ENCODE measurements around the gene LGALS3BP.
A peak's percentile ranks its signal among the peaks of the same experiment; 100 is the strongest.
"Not testable (repeated sequence)": the region's sequence is repeated elsewhere in the genome, so short reads cannot be mapped to it uniquely, and the experiment has no call there.

The LGALS3BP gene

DNA sequence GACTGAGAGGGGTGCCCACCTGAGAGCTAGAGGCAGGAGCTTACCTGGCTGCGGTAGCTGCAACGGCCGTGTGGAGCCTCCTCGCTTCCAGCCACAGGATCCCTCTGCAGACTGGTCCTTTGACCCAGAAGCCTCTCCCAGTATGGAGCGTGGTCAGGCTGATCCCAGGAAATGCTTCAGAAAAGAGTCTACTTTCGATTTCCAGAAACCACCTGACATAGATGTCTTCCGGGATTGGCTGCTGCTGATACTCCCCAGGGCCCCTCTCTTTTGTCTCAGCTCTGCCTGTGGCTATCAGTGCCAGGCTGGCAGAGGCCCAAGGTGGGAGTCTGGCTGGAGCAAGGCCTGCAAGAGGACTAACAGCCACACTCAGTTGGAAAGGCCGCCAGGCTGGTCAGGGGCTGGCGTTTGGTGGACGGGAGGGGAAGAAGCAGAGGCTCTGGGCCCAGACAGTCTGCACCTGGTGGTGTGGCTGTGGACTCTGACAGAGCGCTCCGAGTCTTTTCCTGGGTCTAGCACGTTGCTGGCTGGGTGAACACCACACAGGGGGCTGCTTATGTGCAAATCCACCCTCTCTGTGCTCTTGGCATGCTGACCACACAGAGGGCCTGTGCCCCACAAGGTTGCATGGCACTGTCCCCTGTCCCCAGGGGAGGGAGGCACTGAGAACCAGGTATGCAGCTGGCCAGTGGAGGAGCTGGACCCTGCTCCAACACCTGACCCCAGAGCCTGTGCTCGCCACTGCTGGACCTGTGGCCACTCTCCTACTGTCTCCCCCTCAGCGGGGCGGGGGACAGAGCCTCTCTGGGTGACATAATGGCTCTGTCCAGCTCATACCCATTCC, at the start of gene LGALS3BP:
LGALS3BP (minus strand) TSS at position 144 of the 844 bp plus-strand sequence. CDS start 2,732 bp downstream, outside the sequence.
- peak; percentile 54 to 70 for DNase-seq

DNA sequence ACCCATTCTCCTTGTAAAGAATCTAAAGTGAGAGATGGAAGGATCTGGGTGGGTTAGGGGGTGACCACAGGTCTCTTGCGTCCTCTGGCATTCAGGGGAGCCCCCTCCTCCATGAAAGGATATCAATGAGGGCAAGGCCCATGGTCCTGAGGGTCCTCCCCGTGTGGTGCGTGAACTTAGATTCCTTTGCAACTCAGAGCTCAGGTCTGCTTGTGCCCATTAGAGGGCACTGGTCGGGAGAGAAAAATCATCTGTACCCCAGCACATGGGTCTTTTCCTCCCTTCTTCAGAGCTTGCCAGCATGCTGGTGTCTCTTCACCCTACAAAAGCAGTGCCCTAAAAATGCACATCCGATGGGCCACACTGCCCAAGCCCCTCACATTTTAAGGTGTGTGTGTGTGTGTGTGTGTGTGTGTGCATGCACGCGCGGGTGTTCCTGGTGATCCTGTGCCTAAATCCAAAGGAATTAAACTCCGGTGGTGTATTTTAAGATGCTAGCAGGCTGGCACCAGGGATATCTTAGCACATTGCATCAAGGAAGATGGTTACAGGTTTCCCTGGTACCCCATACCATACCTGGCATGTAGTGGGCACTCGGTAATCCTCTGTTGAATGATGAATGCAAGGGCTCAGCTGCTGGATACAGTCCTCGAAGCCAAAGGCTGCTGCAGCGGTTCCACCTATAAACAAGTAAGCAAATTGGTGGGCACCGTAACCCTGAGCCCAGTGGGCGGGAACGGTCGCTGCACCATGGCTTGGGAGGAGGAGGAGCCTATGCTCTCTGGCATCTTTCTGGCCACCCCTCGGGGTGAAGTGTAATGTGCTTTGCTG, 49.0 kb upstream of the LGALS3BP start:
- DNase-seq = no peak

DNA sequence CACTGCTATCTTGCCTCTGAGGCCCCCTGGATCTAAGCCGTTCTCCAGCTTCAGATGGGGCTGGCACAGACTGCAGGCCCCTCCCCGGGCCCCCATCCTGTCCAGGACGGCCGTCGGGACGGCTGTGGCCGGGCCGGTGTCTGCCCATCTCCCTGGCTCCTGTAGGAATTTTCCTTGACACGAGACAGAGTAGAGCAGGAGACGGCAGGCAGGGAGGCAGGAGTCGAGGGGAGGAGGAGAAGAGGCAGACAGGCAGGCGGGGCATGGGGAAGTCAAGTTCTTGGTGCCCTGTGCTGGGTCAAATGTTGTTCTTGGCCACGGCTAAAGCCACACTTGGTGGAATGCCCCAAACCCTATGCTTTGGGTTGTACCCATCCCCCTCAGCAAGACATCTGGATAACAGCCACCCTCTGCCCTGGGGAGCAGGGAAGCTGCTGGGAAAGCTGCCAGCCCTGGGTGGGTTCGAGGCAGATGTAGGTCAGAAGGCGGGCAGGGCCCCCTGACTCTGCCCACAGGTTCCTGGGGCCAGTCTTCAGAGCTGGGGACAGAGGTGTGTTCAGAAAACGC, 48.3 kb upstream of the LGALS3BP start:
- no peak for DNase-seq

GRCh38 chr17:79027274-79027924, 47.7 kb upstream of the LGALS3BP start:
- DNase-seq = no peak

- no peak for DNase-seq
Observed at GRCh38 chr17:79026376-79027273, 46.9 kb upstream of the LGALS3BP start.

DNA sequence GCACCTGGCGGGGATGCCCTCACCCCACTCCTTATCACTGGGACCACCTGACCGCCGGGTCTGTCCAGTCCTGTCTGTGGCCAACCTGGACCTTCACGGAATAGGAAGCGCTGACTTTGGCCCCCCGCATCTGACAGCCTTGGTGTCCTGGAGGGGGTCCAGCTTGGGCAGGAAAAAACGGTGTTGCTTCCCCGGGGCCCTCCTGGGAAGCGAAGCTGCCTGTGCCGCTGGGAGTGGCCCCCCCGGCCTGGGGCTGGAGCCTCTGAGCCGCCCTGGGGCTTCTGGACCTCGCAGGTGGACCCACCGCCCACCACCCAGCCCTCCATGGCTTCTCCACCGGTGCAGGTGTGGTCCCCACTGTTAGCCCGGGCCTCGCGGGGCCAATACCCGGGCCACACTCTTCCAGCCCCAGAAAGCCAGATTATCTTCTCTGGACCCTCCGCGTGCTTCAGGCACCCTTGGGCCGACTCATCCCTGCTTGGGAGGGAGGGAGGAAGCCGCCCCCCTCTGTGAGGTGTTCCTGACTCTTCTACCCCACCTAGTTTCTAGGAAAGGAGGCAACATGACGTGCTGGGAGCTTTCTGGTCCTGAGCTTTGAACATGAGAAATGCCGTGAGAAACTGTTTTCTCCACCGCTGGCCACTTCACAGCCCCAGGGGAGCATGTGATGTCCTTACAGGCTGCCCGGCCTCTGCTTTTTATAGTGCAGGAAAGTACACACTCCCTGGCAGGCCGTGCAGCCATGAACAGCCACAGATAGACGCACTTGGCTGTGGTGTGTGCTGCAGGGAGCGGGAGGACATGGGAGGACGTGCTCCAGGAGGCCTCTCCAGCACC, 45.4 kb upstream of the LGALS3BP start:
- no peak for DNase-seq

- DNase-seq = peak in 1 of 2 donors; percentile 33
Observed at GRCh38 chr17:79023886-79024771, 44.4 kb upstream of the LGALS3BP start, which contains the start of gene C1QTNF1. C1QTNF1 (plus strand) TSS chr17:79024169; CDS start chr17:79043969, 19,800 bp downstream.

DNA sequence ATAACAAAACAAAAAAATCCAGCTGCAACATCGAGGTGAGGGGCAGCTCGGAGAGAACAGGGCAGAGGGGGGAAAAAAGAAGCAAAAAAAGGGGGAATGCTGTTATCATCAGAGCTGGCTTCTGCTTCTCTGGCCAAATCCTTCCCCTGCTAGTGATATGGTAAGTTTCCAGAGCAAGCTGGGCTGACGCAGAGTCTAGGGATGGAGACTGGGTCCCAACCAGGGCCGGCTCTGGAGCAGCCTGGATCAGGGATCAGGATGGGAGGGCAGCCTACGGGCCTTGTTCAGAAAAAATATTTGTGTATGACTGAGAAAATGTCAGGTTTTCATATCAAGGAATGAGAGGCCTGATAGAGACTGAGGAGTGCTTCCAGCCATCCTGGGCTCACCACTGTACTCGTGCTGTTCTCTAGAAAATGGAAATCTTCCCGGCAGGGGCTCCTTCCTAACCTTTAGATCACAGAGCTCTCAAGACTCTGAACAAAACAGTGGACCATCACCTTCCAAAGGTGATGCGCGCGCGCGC, 43.5 kb upstream of the LGALS3BP start:
- DNase-seq = no peak

DNA sequence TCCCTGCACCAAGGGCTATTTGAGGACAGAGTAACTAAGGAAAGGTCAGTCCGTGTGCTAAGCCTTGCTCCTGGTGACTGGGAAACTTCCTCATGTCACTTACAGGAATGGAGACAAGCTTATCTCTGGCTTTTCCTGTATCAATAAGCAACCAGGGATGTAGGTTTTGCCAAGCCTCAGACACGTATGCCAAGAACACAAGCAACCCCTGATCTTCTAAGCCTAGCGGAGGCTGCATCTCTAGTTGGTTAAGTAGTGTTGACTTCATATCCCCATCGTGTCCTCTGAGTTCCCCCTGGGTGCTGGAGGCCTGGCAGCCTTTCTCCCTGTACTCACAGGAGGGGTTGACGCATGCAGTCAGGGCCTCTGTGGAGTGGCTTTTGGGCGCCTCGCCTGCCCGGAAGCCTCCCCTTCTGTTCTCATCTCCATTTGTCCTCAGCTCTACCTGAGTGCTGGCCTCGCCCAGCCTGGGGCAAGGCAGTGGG, 42.8 kb upstream of the LGALS3BP start:
- DNase-seq = no peak

GRCh38 chr17:79021929-79022328, 42.2 kb upstream of the LGALS3BP start:
- DNase-seq = not testable (repeated sequence)

GRCh38 chr17:79020631-79021301, 41.0 kb upstream of the LGALS3BP start:
- DNase-seq = no peak

GRCh38 chr17:79019632-79020584, 40.2 kb upstream of the LGALS3BP start:
- peak; percentile 58 to 60 for DNase-seq

DNA sequence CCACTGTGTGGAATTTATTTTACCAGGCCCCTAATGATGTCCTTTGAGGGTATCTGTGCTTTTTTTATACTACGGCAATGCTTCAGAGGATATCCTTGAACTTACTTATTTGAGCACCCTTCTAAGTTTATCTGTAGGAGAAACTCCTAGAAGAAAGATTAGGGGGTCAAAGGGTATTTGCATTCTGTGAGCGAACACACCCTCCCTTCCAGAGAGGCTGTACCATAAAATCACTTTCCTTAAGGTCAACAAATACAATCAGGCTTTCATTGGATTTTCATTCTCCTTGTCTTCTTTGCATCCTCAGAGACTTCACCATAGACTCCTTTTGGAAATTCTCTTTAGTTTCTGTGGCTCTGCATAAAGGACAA, 39.5 kb upstream of the LGALS3BP start:
- no peak for DNase-seq

DNA sequence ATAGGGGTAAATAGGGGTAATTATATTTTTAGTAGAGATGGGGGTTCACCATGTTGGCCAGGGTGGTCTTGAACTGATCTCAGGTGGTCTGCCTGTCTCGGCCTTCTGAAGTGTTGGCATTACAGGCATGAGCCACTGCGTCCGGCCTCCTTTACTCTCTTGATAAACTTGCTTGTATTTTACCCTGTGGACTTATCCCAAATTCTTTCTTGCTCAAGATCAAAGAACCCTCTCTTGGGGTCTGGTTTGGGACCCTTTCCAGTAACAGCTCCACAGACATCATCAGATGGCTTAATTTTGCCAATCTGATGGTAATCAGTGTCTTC, 38.6 kb upstream of the LGALS3BP start:
- no peak for DNase-seq

DNA sequence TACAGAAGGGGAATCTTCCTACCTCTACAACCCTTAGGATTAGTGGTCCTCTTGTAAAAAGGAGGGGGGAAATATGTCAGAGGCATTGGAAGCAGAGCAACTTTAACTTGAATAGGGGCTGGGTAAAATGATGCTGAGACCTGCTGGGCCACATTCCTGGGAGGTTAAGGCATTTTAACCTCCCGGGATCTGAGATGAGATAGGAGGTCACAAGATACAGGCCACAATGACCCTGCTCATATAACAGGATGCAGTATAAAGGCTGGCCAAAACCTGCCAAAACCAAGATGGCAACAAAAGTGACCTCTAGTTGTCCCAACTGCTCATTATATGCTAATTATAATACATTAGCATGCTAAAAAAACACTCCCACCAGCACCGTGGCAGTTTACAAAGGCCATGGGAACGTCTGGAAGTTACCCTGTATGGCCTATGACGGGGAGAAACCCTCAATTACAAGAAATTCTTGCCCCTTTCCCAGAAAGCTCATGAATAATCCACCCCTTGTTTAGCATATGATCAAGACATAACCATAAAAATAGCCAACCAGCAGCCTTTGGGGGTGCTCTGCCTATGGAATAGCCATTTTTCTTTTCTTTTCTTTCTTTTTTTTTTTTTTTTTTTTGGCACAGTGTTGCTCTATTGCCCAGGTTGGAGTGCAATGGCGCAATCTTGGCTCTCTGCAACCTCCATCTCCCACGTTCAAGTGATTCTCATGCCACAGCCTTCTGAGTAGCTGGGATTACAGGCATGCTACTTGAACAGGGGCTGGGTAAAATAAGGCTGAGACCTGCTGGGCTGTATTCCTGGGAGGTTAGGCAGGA, 38.0 kb upstream of the LGALS3BP start:
- no peak for DNase-seq

GRCh38 chr17:79014158-79014758, 34.5 kb upstream of the LGALS3BP start:
- no peak for DNase-seq
